Measurements from ENCODE around the gene TENT5A.

DNA sequence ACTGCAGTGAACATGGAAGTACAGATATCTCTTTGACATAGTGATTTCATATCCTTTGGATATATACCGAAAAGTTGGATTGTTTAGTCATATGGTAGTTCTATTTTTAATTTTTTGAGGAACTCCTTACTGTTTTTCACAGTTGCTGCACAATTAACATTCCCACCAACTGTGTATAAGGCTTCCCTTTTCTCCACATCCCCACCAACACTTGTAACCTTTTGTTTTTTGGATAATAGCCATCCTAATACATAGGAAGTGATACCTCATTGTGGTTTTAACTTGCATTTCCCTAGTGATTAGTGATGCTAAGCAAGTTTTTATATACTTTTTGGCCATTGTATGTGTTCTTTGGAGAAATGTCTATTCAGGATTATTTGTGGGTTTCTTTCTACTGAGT lies 45.1 kb upstream of the TENT5A start:
- TF ChIP-seq, protein P1, sequence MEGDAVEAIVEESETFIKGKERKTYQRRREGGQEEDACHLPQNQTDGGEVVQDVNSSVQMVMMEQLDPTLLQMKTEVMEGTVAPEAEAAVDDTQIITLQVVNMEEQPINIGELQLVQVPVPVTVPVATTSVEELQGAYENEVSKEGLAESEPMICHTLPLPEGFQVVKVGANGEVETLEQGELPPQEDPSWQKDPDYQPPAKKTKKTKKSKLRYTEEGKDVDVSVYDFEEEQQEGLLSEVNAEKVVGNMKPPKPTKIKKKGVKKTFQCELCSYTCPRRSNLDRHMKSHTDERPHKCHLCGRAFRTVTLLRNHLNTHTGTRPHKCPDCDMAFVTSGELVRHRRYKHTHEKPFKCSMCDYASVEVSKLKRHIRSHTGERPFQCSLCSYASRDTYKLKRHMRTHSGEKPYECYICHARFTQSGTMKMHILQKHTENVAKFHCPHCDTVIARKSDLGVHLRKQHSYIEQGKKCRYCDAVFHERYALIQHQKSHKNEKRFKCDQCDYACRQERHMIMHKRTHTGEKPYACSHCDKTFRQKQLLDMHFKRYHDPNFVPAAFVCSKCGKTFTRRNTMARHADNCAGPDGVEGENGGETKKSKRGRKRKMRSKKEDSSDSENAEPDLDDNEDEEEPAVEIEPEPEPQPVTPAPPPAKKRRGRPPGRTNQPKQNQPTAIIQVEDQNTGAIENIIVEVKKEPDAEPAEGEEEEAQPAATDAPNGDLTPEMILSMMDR (conservative IDR thresholded peaks at IDR 0.05): no peak
- TF ChIP-seq EZH2 (IDR thresholded peaks at IDR 0.05; ENCODE audit: low read depth): no peak

All from PC-9 (cell line).